Measurements from ENCODE around the gene CD79A.

DNA sequence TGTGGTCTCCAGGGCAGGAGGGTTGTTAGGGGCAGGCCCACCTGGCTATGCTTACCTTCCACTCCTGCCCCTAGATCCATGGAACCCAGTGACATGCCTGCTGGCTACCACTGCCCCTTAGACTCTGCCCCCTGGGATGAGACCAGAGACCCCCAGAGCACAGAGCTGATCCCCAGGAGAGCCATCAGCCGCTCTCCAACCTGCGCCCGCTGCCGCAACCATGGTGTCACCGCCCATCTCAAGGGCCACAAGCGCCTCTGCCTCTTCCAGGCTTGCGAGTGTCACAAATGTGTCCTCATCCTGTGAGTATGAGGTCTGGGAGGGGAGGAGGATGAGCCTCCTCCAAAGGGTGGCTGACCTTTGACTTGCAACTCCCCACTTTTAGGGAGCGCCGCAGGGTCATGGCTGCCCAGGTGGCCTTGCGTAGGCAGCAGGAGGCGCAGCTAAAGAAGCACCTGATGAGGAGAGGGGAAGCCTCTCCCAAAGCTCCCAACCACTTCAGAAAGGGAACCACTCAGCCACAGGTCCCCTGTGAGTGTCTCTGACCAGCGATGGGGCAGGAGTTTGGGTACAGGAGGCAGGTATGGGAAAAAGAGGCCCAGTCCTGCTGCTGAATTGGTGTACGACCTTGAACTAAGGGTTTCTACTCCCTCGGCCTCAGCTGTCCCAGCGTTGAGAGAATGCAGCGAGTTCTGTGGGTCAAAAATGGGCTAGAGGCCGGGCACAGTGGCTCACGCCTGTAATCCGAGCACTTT lies 29.6 kb upstream of the CD79A start:
- TF ChIP-seq, protein P1, sequence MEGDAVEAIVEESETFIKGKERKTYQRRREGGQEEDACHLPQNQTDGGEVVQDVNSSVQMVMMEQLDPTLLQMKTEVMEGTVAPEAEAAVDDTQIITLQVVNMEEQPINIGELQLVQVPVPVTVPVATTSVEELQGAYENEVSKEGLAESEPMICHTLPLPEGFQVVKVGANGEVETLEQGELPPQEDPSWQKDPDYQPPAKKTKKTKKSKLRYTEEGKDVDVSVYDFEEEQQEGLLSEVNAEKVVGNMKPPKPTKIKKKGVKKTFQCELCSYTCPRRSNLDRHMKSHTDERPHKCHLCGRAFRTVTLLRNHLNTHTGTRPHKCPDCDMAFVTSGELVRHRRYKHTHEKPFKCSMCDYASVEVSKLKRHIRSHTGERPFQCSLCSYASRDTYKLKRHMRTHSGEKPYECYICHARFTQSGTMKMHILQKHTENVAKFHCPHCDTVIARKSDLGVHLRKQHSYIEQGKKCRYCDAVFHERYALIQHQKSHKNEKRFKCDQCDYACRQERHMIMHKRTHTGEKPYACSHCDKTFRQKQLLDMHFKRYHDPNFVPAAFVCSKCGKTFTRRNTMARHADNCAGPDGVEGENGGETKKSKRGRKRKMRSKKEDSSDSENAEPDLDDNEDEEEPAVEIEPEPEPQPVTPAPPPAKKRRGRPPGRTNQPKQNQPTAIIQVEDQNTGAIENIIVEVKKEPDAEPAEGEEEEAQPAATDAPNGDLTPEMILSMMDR (conservative IDR thresholded peaks at IDR 0.05 in 1 of 2, IDR thresholded peaks at IDR 0.05 in 1 of 2; ENCODE audit: low read depth in 1 of 2, low read length in 2 of 2), result no peak
- no peak for TF ChIP-seq EZH2 (IDR thresholded peaks at IDR 0.05; ENCODE audit: low read length, missing control alignments)
